ENCODE results near the gene IGSF3. TPM values are rescaled to one million over a fixed set of nuclear protein-coding genes. Genes with fewer than 3 reads are reported as not detected.
"Not testable (repeated sequence)": the region's sequence is repeated elsewhere in the genome, so short reads cannot be mapped to it uniquely, and the experiment has no call there.

IGSF3 gene
- total RNA-seq, 2 donors from 2014 or later = 2.1 to 10.0 TPM

GRCh38 chr1:116621756-116622155 lies 45.8 kb downstream of the IGSF3 start:
- not testable (repeated sequence) for H3K27me3 Mint-ChIP-seq; H3K36me3 Mint-ChIP-seq (ENCODE audit: low read depth); H3K4me1 Mint-ChIP-seq; H3K9me3 Mint-ChIP-seq; H3K4me3 Mint-ChIP-seq; ATAC-seq (replicated peaks); H3K27ac Mint-ChIP-seq

GRCh38 chr1:116620392-116620791 lies 47.1 kb downstream of the IGSF3 start:
- not testable (repeated sequence) for H3K36me3 Mint-ChIP-seq (ENCODE audit: low read depth); ATAC-seq (replicated peaks); H3K9me3 Mint-ChIP-seq; H3K27me3 Mint-ChIP-seq; H3K4me1 Mint-ChIP-seq; H3K27ac Mint-ChIP-seq; H3K4me3 Mint-ChIP-seq

GRCh38 chr1:116619106-116619505 lies 48.4 kb downstream of the IGSF3 start:
- H3K27ac Mint-ChIP-seq; H3K4me3 Mint-ChIP-seq; H3K36me3 Mint-ChIP-seq (ENCODE audit: low read depth); H3K4me1 Mint-ChIP-seq; H3K9me3 Mint-ChIP-seq; ATAC-seq (replicated peaks); H3K27me3 Mint-ChIP-seq: not testable (repeated sequence)

GRCh38 chr1:116617808-116618207 lies 49.7 kb downstream of the IGSF3 start:
- not testable (repeated sequence) for H3K9me3 Mint-ChIP-seq; ATAC-seq (replicated peaks); H3K27ac Mint-ChIP-seq; H3K4me1 Mint-ChIP-seq; H3K4me3 Mint-ChIP-seq; H3K36me3 Mint-ChIP-seq (ENCODE audit: low read depth); H3K27me3 Mint-ChIP-seq

GRCh38 chr1:116613825-116614224 lies 53.7 kb downstream of the IGSF3 start:
- H3K36me3 Mint-ChIP-seq (ENCODE audit: low read depth); H3K4me3 Mint-ChIP-seq; H3K9me3 Mint-ChIP-seq; H3K27ac Mint-ChIP-seq; H3K27me3 Mint-ChIP-seq; ATAC-seq (replicated peaks): not testable (repeated sequence)
- peaks cover 27% of the 10 kb centered on the region for H3K4me1 Mint-ChIP-seq

GRCh38 chr1:116609801-116610371 lies 57.6 kb downstream of the IGSF3 start:
- Mint-ChIP-seq H3K36me3 (ENCODE audit: low read depth) (peaks cover 30% of the 10 kb centered on the region), H3K4me3 (peak overlapping the region; percentile 85), H3K4me1 (peaks cover 40% of the 10 kb centered on the region), H3K27ac (peak overlapping the region; percentile 97)
- not testable (repeated sequence) for H3K27me3 Mint-ChIP-seq, H3K9me3 Mint-ChIP-seq
- ATAC-seq (replicated peaks) = peak; percentile 64

GRCh38 chr1:116608841-116609240 lies 58.7 kb downstream of the IGSF3 start:
- peak; percentile 81 for ATAC-seq (replicated peaks)
- H3K9me3 Mint-ChIP-seq, H3K27me3 Mint-ChIP-seq: not testable (repeated sequence)
- peak overlapping the region; percentile 97 for H3K27ac Mint-ChIP-seq
- peaks cover 30% of the 10 kb centered on the region for H3K36me3 Mint-ChIP-seq (ENCODE audit: low read depth)
- peak overlapping the region; percentile 85 for H3K4me3 Mint-ChIP-seq
- H3K4me1 Mint-ChIP-seq = peaks cover 40% of the 10 kb centered on the region

GRCh38 chr1:116608151-116608550 lies 59.4 kb downstream of the IGSF3 start:
- H3K27ac Mint-ChIP-seq = peak overlapping the region; percentile 97
- peaks cover 30% of the 10 kb centered on the region for H3K36me3 Mint-ChIP-seq (ENCODE audit: low read depth)
- peak overlapping the region; percentile 85 for H3K4me3 Mint-ChIP-seq
- H3K27me3 Mint-ChIP-seq; H3K9me3 Mint-ChIP-seq; ATAC-seq (replicated peaks): not testable (repeated sequence)
- H3K4me1 Mint-ChIP-seq = peaks cover 40% of the 10 kb centered on the region

GRCh38 chr1:116607463-116607862 lies 60.1 kb downstream of the IGSF3 start:
- Mint-ChIP-seq H3K4me3 (peak overlapping the region; percentile 85), H3K27ac (peak overlapping the region; percentile 97), H3K4me1 (peaks cover 40% of the 10 kb centered on the region), H3K36me3 (ENCODE audit: low read depth) (peaks cover 30% of the 10 kb centered on the region)
- H3K27me3 Mint-ChIP-seq; H3K9me3 Mint-ChIP-seq; ATAC-seq (replicated peaks): not testable (repeated sequence)

GRCh38 chr1:116606067-116606466 lies 61.5 kb downstream of the IGSF3 start:
- H3K4me1 Mint-ChIP-seq = peaks cover 34% of the 10 kb centered on the region
- not testable (repeated sequence) for H3K9me3 Mint-ChIP-seq, H3K27me3 Mint-ChIP-seq
- peak; percentile 25 for ATAC-seq (replicated peaks)
- peaks cover 30% of the 10 kb centered on the region for H3K36me3 Mint-ChIP-seq (ENCODE audit: low read depth)
- peak overlapping the region; percentile 33 for H3K27ac Mint-ChIP-seq
- H3K4me3 Mint-ChIP-seq = peak overlapping the region; percentile 85

- no peak for ATAC-seq (replicated peaks)
- Mint-ChIP-seq H3K27ac (no peak overlapping the region), H3K27me3 (no peaks in the 10 kb centered on the region), H3K36me3 (ENCODE audit: low read depth) (peaks cover 30% of the 10 kb centered on the region), H3K9me3 (no peaks in the 10 kb centered on the region), H3K4me1 (peaks cover 27% of the 10 kb centered on the region), H3K4me3 (peak overlapping the region; percentile 85)
Measured at GRCh38 chr1:116605315-116605714, 62.2 kb downstream of the IGSF3 start.

GRCh38 chr1:116604408-116604807 lies 63.1 kb downstream of the IGSF3 start:
- not testable (repeated sequence) for H3K27ac Mint-ChIP-seq; ATAC-seq (replicated peaks); H3K4me3 Mint-ChIP-seq; H3K9me3 Mint-ChIP-seq; H3K27me3 Mint-ChIP-seq
- peaks cover 38% of the 10 kb centered on the region for H3K36me3 Mint-ChIP-seq (ENCODE audit: low read depth)
- H3K4me1 Mint-ChIP-seq = peaks cover 18% of the 10 kb centered on the region

GRCh38 chr1:116603646-116604045 lies 63.9 kb downstream of the IGSF3 start:
- H3K9me3 Mint-ChIP-seq; H3K27ac Mint-ChIP-seq; H3K27me3 Mint-ChIP-seq; H3K4me3 Mint-ChIP-seq; ATAC-seq (replicated peaks): not testable (repeated sequence)
- H3K36me3 Mint-ChIP-seq (ENCODE audit: low read depth) = peaks cover 36% of the 10 kb centered on the region
- peaks cover 11% of the 10 kb centered on the region for H3K4me1 Mint-ChIP-seq

GRCh38 chr1:116599369-116599768 lies 68.2 kb downstream of the IGSF3 start:
- not testable (repeated sequence) for H3K27me3 Mint-ChIP-seq; H3K27ac Mint-ChIP-seq; H3K9me3 Mint-ChIP-seq; H3K4me1 Mint-ChIP-seq; H3K4me3 Mint-ChIP-seq; ATAC-seq (replicated peaks)
- peaks cover 18% of the 10 kb centered on the region for H3K36me3 Mint-ChIP-seq (ENCODE audit: low read depth)

- not testable (repeated sequence) for H3K27me3 Mint-ChIP-seq, H3K4me1 Mint-ChIP-seq, H3K9me3 Mint-ChIP-seq, H3K27ac Mint-ChIP-seq
- H3K36me3 Mint-ChIP-seq (ENCODE audit: low read depth) = peaks cover 18% of the 10 kb centered on the region
- peak; percentile 84 for ATAC-seq (replicated peaks)
- peak overlapping the region; percentile 5 for H3K4me3 Mint-ChIP-seq
Measured at GRCh38 chr1:116598420-116599036, 69.0 kb downstream of the IGSF3 start.
